PFSK-1 (cell line): ENCODE results near the gene JRKL.

Experiments used
- POLR2AphosphoS5 ChIP-seq: IDR thresholded peaks from 2 replicates; pipeline ENCODE4 v1.6.1; 2012; ENCODE audit warnings: low read depth, mild to moderate bottlenecking, control low read depth, low read length, moderate library complexity
- REST ChIP-seq, 2 experiments: IDR thresholded peaks; 2 replicates each; pipeline versions ENCODE4 v1.6.1 to v1.8.0; 2011 to 2012; ENCODE audit warnings: low read depth in 2 of 2, low read length in 2 of 2, control low read depth in 1 of 2, inconsistent platforms in 1 of 2, mild to moderate bottlenecking in 1 of 2, moderate library complexity in 1 of 2; ENCODE audit not compliant: insufficient read depth in 1 of 2
- TAF1 ChIP-seq: IDR thresholded peaks from 2 replicates; pipeline ENCODE4 v1.6.1; 2012; ENCODE audit warnings: low read length, control low read depth, borderline replicate concordance; ENCODE audit not compliant: insufficient read depth

- TF ChIP-seq POLR2AphosphoS5 (no peak), REST (IDR thresholded peaks at IDR 0.05; ENCODE audit: insufficient read depth in 1 of 2, low read depth in 2 of 2, low read length in 2 of 2) (no peak), TAF1 (no peak)
These were observed 33.0 kb upstream of the JRKL start for GRCh38 chr11:96356848-96357247.
